NB4 (cell line): ENCODE results near the gene NUMB.

Experiments
- MYC ChIP-seq: IDR thresholded peaks from 2 replicates; pipeline ENCODE4 v1.6.1; 2011; ENCODE audit warnings: low read depth, low read length
- POLR2A ChIP-seq: IDR thresholded peaks from 2 replicates; pipeline ENCODE4 v1.6.1; 2011; ENCODE audit warnings: mild to moderate bottlenecking; ENCODE audit not compliant: insufficient read length; ENCODE audit errors: extremely low read depth
- TF ChIP-seq, protein P1 (sequence below): IDR thresholded peaks from one replicate; pipeline ENCODE4 v1.5.1; 2012; ENCODE audit warnings: low read depth, low read length
- TF ChIP-seq, protein P2 (sequence below): IDR thresholded peaks from 2 replicates; pipeline ENCODE4 v1.6.1; 2011; ENCODE audit warnings: low read depth, low read length

GRCh38 chr14:73260574-73260973 is 197.8 kb downstream of the NUMB start:
- TF ChIP-seq, protein P1, sequence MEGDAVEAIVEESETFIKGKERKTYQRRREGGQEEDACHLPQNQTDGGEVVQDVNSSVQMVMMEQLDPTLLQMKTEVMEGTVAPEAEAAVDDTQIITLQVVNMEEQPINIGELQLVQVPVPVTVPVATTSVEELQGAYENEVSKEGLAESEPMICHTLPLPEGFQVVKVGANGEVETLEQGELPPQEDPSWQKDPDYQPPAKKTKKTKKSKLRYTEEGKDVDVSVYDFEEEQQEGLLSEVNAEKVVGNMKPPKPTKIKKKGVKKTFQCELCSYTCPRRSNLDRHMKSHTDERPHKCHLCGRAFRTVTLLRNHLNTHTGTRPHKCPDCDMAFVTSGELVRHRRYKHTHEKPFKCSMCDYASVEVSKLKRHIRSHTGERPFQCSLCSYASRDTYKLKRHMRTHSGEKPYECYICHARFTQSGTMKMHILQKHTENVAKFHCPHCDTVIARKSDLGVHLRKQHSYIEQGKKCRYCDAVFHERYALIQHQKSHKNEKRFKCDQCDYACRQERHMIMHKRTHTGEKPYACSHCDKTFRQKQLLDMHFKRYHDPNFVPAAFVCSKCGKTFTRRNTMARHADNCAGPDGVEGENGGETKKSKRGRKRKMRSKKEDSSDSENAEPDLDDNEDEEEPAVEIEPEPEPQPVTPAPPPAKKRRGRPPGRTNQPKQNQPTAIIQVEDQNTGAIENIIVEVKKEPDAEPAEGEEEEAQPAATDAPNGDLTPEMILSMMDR = no peak
- TF ChIP-seq POLR2A (no peak), MYC (no peak)
- TF ChIP-seq, protein P2, sequence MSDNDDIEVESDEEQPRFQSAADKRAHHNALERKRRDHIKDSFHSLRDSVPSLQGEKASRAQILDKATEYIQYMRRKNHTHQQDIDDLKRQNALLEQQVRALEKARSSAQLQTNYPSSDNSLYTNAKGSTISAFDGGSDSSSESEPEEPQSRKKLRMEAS = no peak
